ENCODE data around the gene CDC25A. TPM values are rescaled to one million over a fixed set of nuclear protein-coding genes. Genes with fewer than 3 reads are reported as not detected.
"Not testable (repeated sequence)": the region's sequence is repeated elsewhere in the genome, so short reads cannot be mapped to it uniquely, and the experiment has no call there.

The CDC25A gene
- total RNA-seq, 4 donors from 2014 or later, result 2.7 to 14.2 (median 7.0) TPM

DNA sequence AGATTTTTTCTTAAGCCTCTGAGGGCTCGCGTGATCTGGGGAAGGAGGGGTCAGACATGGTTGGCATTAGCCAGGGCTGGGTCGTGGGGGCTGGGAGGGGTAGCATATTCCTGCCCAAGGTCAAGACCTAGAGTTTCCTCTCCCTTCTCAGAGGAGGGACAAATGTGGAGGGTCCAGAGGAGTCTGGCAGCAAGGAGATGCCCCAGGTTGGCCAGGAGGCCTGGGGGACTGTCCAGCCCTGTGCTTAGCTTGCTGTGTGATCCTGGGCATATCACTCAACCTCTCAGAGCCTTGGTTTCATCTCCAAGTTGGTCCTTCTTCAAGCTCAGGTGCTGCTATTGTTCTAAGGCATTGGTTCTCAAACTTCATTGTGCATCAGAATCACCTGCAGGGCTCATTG is 26.0 kb upstream of the CDC25A start:
- DNase-seq, result no peak
- Histone ChIP-seq H3K9me3 (no peaks in the 10 kb centered on the region), H3K27me3 (no peaks in the 10 kb centered on the region), H3K36me3 (no peaks in the 10 kb centered on the region), H3K4me1 (peaks cover 6 to 24% (median 24%) of the 10 kb centered on the region in 3 donors), H3K27ac (no peak overlapping the region), H3K4me3 (no peak overlapping the region)
- intact Hi-C loops (cut with DNase I), result no loop called here
- 83 to 90% methylated on average over 3 of the region's 3 CpGs for WGBS, 2 donors
- TF ChIP-seq, protein P1, sequence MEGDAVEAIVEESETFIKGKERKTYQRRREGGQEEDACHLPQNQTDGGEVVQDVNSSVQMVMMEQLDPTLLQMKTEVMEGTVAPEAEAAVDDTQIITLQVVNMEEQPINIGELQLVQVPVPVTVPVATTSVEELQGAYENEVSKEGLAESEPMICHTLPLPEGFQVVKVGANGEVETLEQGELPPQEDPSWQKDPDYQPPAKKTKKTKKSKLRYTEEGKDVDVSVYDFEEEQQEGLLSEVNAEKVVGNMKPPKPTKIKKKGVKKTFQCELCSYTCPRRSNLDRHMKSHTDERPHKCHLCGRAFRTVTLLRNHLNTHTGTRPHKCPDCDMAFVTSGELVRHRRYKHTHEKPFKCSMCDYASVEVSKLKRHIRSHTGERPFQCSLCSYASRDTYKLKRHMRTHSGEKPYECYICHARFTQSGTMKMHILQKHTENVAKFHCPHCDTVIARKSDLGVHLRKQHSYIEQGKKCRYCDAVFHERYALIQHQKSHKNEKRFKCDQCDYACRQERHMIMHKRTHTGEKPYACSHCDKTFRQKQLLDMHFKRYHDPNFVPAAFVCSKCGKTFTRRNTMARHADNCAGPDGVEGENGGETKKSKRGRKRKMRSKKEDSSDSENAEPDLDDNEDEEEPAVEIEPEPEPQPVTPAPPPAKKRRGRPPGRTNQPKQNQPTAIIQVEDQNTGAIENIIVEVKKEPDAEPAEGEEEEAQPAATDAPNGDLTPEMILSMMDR (IDR thresholded peaks at IDR 0.05), result no peak
- no peak for TF ChIP-seq POLR2A (IDR thresholded peaks at IDR 0.05)

DNA sequence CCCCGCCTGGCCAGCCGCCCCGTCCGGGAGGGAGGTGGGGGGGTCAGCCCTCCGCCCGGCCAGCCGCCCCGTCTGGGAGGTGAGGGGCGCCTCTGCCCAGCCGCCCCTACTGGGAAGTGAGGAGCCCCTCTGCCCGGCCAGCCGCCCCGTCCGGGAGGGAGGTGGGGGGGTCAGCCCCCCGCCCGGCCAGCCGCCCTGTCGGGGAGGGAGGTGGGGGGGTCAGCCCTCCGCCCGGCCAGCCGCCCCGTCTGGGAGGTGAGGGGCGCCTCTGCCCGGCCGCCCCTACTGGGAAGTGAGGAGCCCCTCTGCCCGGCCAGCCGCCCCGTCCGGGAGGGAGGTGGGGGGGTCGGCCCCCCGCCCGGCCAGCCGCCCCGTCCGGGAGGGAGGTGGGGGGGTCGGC is 23.6 kb upstream of the CDC25A start:
- intact Hi-C loops (cut with DNase I); H3K36me3 ChIP-seq: not testable (repeated sequence)

DNA sequence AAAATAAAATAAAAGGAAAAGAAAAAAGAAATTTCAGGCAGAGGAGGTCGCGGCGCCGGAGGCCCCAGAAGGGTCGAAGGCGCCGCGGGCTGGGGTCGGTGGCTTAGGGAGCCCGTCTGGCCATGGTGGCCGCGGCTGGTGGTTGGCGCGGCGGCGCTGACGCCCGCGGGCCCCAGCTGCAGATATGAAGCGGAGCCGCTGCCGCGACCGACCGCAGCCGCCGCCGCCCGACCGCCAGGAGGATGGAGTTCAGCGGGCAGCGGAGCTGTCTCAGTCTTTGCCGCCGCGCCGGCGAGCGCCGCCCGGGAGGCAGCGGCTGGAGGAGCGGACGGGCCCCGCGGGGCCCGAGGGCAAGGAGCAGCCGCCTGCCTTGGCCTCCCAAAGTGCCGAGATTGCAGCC is 22.3 kb upstream of the CDC25A start:
- H3K27ac ChIP-seq; H3K9me3 ChIP-seq; H3K4me3 ChIP-seq; DNase-seq; H3K36me3 ChIP-seq; H3K27me3 ChIP-seq; intact Hi-C loops (cut with DNase I): not testable (repeated sequence)
- H3K4me1 ChIP-seq, result peaks cover 0 to 11% (median 8%) of the 10 kb centered on the region in 3 donors
- WGBS, 2 donors, result 60% methylated on average over 1 of the region's 48 CpGs; no CpG with 5 or more reads in 1 of the 2 donors

More for the DNA sequence above, 23.6 kb upstream of the CDC25A start:
- H3K27me3 ChIP-seq, H3K9me3 ChIP-seq, DNase-seq, H3K4me3 ChIP-seq, H3K27ac ChIP-seq: not testable (repeated sequence)
- H3K4me1 ChIP-seq, result peaks cover 6 to 23% (median 18%) of the 10 kb centered on the region in 3 donors
- no CpG with 5 or more reads among the region's 36 CpGs for WGBS, 2 donors

DNA sequence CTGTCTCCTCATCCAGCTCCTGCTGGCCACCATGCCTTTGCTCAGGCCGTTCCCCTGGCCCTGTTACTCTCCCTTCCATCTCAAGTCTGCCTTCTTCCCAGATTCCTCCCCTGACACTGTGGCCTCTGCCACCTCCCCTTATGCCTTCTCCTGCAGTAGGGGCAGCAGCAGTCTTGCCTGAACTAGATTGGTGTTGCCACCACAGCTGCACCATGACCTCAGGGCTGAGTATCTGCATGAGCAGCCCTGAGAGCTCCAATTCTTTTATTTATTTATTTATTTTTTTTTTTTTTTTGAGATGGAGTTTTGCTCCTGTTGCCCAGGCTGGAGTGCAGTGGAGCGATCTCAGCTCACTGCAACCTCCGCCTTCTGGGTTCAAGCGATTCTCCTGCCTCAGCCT is 21.2 kb upstream of the CDC25A start:
- H3K36me3 ChIP-seq, result no peaks in the 10 kb centered on the region
- intact Hi-C loops (cut with DNase I), result no loop called here
- no peaks in the 10 kb centered on the region for H3K27me3 ChIP-seq
- H3K4me1 ChIP-seq, result no peaks in the 10 kb centered on the region
- DNase-seq, result no peak
- H3K27ac ChIP-seq, result no peak overlapping the region
- WGBS, 2 donors, result 82 to 92% methylated on average over 4 of the region's 4 CpGs
- TF ChIP-seq POLR2A (IDR thresholded peaks at IDR 0.05), result no peak
- TF ChIP-seq, protein P1 (IDR thresholded peaks at IDR 0.05), result no peak
- no peaks in the 10 kb centered on the region for H3K9me3 ChIP-seq
- no peak overlapping the region for H3K4me3 ChIP-seq

DNA sequence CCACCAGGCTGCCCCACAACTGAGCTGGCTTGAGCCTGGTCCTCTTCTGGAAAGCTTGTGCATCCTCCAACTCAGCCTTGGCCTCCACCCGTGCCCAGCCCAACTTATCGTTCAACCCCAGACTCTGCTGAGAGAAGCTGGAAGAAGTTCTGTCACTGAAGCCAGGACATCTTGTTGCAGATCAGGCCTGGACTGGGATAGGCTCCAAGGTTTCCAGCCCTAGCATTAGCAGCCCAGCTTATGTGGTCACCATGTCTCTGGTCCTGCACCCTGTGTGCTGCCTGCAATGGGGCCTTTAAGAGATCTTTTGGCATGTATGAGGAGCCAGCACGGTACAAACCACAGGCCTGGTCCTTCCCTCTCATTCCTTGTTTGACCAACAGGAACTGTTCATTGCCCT is 19.9 kb upstream of the CDC25A start:
- Histone ChIP-seq H3K4me1 (no peaks in the 10 kb centered on the region), H3K27ac (no peak overlapping the region), H3K27me3 (no peaks in the 10 kb centered on the region), H3K36me3 (no peaks in the 10 kb centered on the region), H3K4me3 (no peak overlapping the region), H3K9me3 (no peaks in the 10 kb centered on the region)
- no peak for DNase-seq
- WGBS, 2 donors, result 83% methylated on average over 2 of the region's 3 CpGs; no CpG with 5 or more reads in 1 of the 2 donors
- intact Hi-C loops (cut with DNase I), result no loop called here
- no peak for TF ChIP-seq POLR2A (IDR thresholded peaks at IDR 0.05)
- TF ChIP-seq, protein P1 (IDR thresholded peaks at IDR 0.05), result no peak

DNA sequence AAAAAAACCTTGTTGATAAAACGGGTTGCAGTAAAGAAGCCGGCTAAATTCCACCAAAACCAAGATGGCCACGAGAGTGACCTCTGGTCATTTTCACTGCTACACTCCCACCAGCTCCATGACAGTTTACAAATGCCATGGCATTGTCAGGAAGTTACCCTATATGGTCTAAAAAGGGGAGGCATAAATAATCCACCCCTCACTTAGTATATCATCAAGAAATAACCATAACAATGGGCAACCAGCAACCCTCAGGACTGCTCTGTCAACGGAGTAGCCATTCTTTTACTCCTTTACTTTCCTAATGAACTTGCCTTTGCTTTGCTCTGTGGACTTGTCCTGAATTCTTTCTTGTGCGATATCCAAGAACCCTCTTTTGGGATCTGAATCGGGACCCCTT is 14.4 kb upstream of the CDC25A start:
- Histone ChIP-seq H3K4me3 (no peak overlapping the region), H3K27ac (no peak overlapping the region), H3K9me3 (no peaks in the 10 kb centered on the region), H3K27me3 (no peaks in the 10 kb centered on the region), H3K4me1 (no peaks in the 10 kb centered on the region), H3K36me3 (no peaks in the 10 kb centered on the region)
- WGBS, 2 donors, result 77 to 78% methylated on average over 6 of the region's 6 CpGs
- intact Hi-C loops (cut with DNase I), result no loop called here
- TF ChIP-seq POLR2A (IDR thresholded peaks at IDR 0.05), result no peak
- TF ChIP-seq, protein P1 (IDR thresholded peaks at IDR 0.05), result no peak
- no peak for DNase-seq

All from esophagus squamous epithelium (tissue), 5 donors.